Stimulated activated CD4-positive, alpha-beta T cell treated with anti-CD3 and anti-CD28 coated beads, Interleukin-15, amount 100 ng/mL, for 24 hours (primary cell): ENCODE results near the gene PARD6A.

Experiments
- DNase-seq: peaks from one replicate; pipeline ENCODE4 v3.0.0-alpha.2; 2020

The PARD6A gene

GRCh38 chr16:67660564-67661028, at the start of gene PARD6A:
Gene PARD6A (plus strand): TSS chr16:67660960. CDS start chr16:67661039, 79 bp downstream.
- peak; percentile 98 for DNase-seq

GRCh38 chr16:67613808-67614207, 47.0 kb upstream of the PARD6A start:
- peak; percentile 25 for DNase-seq

GRCh38 chr16:67628216-67628615, 32.5 kb upstream of the PARD6A start:
- DNase-seq: no peak

- no peak for DNase-seq
Measured at GRCh38 chr16:67632415-67633172, 28.2 kb upstream of the PARD6A start.

- no peak for DNase-seq
Measured at GRCh38 chr16:67636713-67637112, 24.0 kb upstream of the PARD6A start.

- DNase-seq: no peak
Measured at GRCh38 chr16:67637625-67638024, 23.1 kb upstream of the PARD6A start.

GRCh38 chr16:67641779-67642708, 18.7 kb upstream of the PARD6A start:
- no peak for DNase-seq

- DNase-seq: no peak
Measured at GRCh38 chr16:67644038-67644437, 16.7 kb upstream of the PARD6A start.

GRCh38 chr16:67645397-67646121, 15.2 kb upstream of the PARD6A start:
- DNase-seq: no peak

- DNase-seq: no peak
Measured at GRCh38 chr16:67647111-67647651, 13.6 kb upstream of the PARD6A start.

- no peak for DNase-seq
Measured at GRCh38 chr16:67647681-67648080, 13.1 kb upstream of the PARD6A start.

GRCh38 chr16:67648088-67648763, 12.5 kb upstream of the PARD6A start:
- no peak for DNase-seq

GRCh38 chr16:67648764-67649407, 11.9 kb upstream of the PARD6A start:
- DNase-seq: no peak

- no peak for DNase-seq
Measured at GRCh38 chr16:67649494-67649931, 11.2 kb upstream of the PARD6A start.

- DNase-seq: no peak
Measured at GRCh38 chr16:67650023-67650422, 10.7 kb upstream of the PARD6A start.

- DNase-seq: no peak
Measured at GRCh38 chr16:67651039-67651438, 9.7 kb upstream of the PARD6A start.

GRCh38 chr16:67651847-67652246, 8.9 kb upstream of the PARD6A start:
- DNase-seq: no peak

GRCh38 chr16:67652578-67653127, 8.1 kb upstream of the PARD6A start:
- no peak for DNase-seq

GRCh38 chr16:67653128-67653788, 7.5 kb upstream of the PARD6A start:
- no peak for DNase-seq

- no peak for DNase-seq
Measured at GRCh38 chr16:67653789-67654402, 6.9 kb upstream of the PARD6A start.
